GM18861 (cell line): ENCODE measurements around the gene GPS1.
"Not testable (repeated sequence)": the region's sequence is repeated elsewhere in the genome, so short reads cannot be mapped to it uniquely, and the experiment has no call there.

Experiments
- ATAC-seq: cut with Tn5 transposase; IDR thresholded peaks from one replicate; pipeline ENCODE4 v1.9.1; 2021; ENCODE audit not compliant: unreplicated experiment

The GPS1 gene

DNA sequence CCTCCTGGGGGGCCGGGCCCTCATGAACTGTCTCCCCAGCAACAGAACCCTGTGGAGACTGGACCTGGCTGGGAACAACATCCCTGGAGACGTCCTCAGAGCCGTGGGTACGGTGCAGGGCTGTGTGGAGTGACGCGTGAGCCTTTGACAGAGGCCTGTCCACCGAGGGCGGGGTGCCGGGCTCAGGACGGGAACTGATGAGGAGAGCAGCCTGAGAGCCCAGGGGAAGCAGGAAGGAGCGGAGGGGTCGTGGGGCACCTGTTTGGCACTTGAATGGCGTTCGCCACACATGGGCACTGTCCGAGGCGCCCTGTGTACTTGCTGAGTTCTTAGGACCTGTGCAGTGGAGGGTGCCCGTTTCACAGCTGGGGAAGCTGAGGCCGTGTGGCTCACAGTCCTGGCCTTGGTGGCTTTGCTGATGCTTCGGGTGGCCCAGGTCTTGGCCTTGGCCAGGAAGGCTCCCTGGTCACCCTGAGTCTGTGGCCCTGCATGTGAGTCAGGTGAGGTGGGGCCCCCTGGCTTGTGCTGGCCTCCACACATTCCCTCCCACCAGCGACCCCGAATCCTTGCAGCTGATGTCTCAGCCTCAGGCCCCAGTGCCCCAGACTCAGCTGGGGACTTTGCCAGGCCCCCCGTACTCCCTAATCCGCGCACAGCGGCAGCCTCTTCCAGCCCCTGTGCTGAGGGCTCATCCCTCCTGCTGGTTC lies 26.1 kb upstream of the GPS1 start:
- ATAC-seq: no peak

DNA sequence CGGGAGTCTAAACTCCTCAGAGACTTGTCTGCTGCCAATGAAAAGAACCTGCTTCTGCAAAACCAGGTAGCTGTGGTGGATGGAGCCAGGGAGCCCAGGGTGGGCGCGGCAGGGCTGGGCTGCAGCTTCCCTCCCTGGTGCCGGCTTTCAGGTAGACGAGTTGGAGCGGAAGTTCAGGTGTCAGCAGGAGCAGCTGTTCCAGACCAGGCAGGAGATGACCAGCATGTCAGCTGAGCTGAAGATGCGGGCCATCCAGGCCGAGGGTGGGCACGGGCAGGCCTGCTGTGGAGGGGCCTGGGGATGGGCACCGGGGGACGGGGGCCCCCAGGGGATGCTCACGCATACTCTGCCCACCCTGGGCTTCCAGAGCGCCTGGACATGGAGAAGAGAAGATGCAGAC lies 23.5 kb upstream of the GPS1 start:
- no peak for ATAC-seq

DNA sequence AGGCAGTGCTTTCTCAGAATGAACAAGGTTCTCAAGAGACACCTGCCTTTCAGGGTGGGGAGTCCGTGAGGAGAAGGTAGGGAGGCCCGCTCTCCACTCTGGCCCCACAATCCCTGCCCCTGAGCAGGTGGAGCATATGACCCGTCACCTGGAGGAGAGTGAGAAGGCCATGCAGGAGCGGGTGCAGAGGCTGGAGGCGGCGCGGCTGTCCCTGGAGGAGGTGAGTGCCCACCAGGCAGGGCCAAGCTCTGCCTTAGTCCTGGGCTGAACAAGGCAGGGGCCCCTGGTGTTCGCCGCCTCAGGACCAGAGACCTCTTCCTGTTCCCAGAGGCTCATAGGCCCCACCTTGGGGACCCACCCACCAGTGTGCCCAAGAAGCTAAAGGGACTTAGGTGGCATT lies 22.7 kb upstream of the GPS1 start:
- ATAC-seq: no peak

DNA sequence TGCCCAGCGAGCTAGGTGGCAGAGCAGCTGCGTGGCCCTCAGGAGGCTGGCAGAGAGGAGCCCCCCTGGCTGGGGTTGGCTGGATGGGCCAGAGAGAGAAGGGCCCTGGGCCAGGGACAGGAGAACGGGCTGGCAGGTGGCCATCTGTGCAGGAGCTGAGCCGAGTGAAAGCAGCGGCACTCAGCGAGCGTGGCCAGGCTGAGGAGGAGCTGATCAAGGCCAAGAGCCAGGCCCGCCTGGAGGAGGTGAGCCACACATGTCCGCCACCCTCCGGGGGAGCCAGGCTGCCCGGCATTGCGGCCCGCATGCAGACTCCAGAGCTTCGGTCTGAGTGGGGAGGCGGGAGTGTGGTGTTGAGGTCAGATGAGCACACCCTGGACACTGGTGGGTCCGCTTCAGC lies 22.3 kb upstream of the GPS1 start:
- no peak for ATAC-seq

DNA sequence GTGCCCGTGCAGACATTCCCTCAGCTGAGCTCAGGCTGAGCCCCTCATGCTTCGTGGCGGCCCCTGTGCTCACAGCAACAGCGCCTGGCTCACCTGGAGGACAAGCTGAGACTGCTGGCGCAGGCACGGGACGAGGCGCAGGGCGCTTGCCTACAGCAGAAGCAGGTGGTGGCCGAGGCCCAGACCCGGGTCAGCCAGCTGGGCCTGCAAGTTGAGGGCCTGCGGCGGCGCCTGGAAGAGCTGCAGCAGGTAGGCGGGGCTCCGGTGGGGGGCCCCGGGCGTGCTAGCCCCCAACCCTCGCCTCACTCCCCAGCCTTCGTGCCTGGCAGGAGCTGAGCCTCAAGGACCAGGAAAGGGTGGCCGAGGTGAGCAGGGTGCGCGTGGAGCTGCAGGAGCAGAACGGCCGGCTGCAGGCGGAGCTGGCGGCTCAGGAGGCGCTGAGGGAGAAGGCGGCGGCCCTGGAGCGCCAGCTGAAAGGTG lies 21.7 kb upstream of the GPS1 start:
- no peak for ATAC-seq

DNA sequence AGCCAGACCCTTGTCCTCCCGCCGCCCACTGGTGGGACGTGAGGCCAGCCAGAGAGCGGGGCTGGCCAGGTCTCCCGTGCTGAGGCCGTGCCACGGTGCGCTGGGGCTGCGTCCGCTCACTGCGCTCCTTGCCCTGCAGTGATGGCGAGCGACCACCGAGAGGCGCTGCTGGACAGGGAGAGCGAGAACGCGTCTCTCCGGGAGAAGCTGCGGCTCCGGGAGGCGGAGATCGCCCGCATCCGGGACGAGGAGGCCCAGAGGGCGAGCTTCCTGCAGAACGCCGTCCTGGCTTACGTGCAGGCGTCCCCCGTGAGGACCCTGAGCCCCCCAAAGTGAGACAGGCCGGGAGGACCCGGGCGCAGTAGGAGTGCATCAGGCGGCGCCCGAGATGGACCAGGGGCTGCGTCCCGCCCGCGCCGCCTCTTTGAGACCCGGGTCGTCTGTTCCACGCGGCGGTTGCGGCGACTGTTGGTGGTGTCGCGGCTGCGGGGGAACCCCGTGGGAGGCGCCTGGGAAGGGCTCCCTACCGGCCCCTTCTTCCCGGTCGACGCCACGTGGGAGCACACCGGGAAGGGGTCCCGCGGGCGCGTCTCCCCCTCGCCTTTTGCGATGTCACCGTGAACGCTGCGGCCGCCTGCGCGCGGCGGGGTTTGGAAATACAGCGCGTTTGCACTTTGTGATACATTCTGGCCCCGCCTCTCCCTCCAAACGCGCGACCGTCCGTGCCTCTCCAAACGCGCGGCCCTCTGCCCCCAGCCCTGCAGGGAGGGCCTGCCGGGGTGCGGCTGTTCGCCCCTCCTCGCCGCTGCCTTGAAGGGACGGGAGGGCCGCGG lies 21.0 kb upstream of the GPS1 start:
- ATAC-seq: peak; percentile 38

DNA sequence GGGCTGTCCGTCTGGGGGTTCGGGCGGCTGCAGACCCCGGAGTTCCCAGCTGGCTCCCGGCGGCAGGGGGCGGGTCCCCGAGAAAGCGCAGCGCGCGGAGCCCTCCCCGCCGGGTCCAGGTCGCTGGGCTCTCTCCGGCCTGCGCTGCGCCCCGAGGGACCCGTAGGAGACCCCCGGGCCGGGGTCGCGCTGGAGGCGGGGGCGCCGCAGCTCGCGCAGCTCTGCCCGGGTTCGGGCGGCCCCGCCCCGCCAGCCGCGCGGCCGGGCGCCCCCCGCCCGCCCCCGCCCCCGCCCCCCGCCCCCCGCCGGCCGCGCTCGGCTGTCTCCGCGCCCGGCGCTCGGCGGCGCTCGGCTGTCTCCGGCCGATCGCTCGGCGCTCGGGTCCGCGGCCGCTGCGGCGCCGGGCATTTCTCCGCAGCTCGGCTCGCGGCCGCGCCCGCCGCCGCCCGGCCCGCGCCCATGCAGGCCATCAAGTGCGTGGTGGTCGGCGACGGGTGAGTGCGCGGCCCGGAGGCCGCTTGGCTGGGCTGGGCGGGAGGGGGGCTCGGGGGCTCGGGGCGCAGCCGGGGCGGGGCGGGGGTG lies 20.3 kb upstream of the GPS1 start, which contains the start of gene RAC3:
Gene RAC3, plus strand, starts transcription at position 376 of the 582 bp plus-strand sequence. Its CDS starts 84 bp downstream, at position 460.
- no peak for ATAC-seq

DNA sequence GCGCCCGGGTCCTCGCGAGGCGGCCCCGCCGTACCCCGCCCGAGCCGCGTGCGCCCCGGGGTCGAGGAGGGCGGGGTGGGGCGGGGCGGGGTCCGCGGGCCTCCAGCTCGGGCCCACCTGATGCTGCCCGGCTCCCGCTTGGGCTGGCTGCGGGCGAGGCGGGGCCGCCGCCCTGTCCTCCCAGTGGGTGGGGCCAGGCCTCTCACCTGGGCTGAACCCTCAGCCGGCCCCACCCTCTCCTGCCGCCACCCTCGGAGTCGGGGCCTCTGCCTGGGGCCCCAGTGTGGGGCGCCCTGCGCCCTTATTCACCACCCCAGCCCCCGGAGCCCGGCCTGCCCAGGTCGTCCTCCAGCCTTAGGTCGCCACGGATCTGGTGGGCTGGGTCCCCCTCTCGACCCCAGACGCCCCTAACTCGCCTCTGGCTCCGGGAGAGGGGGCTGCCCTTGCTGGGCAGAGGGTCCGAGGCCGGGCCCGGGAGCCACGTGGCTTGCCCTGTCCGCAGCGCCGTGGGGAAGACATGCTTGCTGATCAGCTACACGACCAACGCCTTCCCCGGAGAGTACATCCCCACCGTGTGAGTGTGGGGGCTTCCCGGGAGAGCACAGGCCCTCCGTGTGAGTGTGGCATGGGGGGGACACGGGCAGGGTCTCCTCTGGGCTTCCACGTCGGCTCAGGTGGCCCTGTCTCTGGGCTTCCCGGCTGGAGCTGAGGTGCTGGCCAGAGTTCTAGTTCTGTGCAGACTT lies 19.6 kb upstream of the GPS1 start:
- ATAC-seq: no peak

DNA sequence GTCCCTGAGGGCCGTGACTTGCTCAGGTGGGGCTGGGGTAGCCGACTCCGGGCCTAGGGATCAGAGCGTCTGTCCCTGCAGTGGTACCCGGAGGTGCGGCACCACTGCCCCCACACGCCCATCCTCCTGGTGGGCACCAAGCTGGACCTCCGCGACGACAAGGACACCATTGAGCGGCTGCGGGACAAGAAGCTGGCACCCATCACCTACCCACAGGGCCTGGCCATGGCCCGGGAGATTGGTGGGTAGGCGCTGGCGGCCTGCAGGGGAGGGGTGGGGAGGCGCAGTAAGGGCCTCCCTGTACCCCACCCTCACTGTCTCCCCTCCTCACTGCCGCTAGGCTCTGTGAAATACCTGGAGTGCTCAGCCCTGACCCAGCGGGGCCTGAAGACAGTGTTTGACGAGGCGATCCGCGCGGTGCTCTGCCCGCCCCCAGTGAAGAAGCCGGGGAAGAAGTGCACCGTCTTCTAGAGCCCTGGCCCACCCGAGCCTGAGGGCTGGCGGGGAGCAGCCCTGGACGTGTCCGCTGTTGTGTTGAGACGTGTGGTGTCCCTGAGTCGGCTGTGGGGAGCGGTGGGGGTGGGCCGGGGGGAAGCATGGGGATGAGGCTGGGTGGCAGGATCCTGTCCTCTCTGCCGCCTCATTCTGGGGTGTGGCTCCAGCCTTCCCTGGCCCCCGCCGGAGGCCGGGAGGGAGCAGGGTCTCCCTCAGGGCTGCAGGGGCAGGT lies 18.2 kb upstream of the GPS1 start:
- ATAC-seq: no peak

DNA sequence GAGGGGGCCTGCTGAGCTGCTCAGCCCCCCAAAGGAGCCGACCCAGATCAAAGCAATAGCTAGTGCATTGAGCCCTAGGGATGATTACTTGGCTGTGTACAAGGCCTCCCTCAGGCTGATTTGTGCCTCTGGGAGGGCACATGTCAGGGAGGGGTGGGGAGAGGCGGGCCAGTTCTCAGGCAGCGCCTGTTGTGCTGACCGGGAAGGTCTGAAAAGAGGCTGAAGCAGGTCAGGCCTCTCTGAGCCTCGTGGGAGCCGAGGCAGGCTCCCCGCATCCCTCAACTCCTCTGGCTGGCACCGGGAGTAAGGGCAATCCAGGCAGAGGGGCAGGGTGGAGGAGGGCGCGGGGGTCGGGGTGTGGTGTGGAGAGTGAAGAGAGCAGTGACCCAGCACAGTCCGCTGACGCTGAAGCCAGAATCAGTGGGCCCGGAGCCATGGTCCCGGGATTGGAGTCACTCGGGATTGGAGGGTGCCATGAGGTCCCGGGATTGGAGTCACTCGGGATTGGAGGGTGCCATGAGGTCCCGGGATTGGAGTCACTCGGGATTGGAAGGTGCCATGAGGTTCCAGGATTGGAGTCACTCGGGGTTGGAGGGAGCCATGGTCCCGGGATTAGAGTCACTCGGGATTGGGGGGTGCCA lies 17.2 kb upstream of the GPS1 start:
- no peak for ATAC-seq

DNA sequence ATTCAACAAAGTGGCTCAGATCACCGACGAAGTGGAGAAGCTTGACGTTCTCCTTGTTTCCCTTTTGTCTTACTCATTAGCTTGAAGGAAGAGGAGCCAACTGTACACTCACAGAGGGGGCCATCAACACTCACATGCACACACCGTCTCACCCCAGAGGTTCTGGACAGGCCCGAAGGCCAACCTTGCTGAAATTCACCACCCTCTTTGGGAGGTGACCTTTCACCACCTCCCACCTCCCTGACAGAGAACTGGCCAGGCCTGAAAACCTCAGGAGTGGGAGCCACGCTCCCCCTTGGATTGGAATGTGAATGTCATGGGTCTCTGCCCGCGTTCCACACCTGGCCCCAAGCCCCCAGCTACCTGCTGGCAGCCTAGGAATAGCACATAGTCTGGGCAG lies 16.2 kb upstream of the GPS1 start:
- ATAC-seq: no peak

DNA sequence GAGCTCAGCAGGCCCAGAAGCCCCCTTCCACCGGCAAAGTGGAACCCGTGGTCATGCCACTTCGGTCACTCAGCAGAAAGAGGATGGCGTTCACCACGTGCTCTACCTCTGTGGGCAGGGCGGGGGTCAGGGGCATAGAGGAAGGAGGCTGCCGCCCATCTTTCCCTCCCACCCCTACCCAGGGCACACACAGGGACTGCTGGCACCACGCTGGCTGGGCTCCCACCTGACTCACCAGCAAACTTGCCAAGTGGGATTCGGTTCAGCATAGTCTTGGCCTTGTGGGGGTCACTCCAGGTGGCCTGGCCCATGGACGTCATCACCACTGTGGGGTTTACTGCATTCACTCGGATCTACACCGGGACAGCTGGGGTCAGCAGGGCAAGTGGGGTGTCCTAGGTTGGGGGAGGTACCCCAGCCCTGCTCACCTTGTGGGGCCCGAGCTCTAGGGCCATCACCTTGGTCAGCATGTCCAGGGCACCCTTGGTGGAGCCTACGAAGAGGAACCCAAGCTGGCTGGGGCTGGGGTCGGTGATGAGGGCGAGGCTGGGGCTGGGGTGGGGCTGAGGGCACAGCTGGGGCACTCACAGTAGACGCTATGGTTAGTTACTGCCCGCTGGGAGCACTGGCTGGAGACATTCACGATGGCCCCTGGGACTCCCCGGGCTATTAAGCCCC lies 15.6 kb upstream of the GPS1 start:
- no peak for ATAC-seq

DNA sequence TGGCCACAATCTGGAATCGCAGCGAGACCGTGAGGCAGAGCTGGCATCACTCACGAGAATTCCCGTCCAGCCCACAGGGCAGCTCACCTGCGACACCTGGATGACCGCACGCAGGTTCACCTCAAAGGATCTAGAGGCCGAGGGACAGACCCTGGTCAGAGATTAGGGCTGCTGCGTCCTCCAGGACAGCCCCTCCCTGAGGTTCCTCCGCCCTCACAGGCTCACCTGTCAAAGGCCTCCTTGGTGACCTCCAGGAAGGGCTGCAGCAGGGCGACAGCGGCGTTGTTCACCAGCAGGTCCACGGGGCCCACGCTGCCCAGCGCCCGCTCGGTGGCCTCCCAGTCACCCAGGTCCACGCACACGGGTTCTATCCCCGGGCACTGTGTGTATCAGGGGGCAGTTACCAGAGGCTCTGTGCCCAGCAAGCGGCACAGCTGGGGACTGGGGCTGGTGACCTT lies 15.0 kb upstream of the GPS1 start:
- no peak for ATAC-seq

DNA sequence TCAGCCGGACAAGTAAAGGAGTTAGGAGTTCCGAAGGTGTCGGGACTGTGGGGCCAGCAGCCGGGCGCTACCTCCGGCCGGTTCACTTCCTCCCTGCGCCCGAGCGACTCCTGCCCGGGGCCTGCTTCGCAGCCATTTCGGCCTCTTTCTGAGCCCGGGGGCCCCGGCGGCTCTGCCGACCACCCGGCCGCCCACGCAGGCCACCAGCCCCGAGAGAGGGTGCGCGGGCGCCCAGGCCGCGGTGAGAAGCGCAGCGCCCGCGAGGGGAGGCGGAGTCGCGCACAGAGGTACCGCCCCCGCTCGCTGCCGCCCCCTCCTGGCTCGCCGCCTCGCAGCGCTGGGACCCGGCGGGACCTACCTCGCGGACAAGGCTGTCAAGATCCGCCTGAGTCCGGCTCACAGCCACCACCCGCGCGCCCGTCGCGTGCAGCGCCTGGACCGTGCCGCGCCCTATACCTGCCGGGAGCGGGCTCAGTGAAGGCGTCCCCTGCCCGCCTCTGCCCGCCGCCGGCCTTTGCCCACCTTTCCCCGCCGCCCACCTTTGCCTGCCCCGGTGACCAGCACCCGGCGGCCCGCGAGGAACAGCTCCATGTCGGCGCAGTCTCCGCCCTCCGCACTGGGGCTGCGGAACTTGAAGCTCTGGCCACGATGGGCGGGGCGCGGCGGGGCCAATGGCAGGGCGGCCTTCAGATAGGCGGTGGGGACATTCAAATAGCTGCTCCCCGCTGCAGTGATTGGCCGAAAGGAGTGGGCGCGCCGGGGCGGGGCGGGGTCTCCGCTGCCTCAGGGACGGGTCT lies 14.4 kb upstream of the GPS1 start, which contains the start of gene DCXR:
Gene DCXR, minus strand, starts transcription at position 606 of the 797 bp plus-strand sequence. Its CDS starts 15 bp downstream, at position 591.
- ATAC-seq: peak; percentile 77

DNA sequence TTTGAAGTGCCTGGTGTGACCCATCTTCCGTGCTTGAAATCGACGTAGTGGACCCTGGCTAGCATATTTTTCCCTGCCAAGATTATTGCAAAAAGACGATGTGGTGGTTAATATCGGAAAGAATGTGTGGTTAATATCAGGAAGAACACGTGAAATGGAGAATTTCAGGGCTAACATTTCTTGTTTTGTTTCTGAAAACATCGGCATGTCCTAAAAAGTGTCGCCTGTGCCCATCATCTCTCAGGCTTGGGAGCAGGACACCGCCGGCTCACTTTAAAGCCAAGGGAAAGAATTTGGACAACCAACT lies 13.9 kb upstream of the GPS1 start:
- no peak for ATAC-seq

DNA sequence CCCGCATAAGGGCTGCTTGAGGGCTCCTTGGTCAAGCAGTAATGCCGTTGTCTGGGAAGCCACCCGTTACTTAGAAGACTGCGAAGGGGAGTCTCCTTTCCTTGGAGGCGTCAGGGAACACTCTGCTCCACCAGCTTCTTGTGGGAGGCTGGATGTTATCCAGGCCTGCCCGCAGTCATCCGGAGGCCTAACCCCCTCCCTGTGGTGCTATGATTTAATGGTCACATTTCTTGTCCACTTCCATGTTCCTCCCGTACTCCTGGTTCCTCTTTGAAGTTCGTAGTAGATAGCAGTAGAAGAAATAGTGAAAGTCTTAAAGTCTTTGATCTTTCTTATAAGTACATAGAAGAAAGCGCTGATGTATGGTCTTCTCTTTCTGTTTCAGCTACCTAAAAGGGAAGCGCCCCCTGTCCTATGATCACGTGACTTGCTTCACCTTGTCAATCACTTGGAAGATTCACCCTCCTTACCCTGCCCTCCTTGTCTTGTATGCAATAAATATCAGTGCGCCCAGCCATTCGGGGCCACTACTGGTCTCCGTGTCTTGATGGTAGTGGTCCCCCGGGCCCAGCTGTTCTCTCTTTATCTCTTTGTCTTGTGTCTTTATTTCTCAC lies 12.8 kb upstream of the GPS1 start:
- ATAC-seq: not testable (repeated sequence)

DNA sequence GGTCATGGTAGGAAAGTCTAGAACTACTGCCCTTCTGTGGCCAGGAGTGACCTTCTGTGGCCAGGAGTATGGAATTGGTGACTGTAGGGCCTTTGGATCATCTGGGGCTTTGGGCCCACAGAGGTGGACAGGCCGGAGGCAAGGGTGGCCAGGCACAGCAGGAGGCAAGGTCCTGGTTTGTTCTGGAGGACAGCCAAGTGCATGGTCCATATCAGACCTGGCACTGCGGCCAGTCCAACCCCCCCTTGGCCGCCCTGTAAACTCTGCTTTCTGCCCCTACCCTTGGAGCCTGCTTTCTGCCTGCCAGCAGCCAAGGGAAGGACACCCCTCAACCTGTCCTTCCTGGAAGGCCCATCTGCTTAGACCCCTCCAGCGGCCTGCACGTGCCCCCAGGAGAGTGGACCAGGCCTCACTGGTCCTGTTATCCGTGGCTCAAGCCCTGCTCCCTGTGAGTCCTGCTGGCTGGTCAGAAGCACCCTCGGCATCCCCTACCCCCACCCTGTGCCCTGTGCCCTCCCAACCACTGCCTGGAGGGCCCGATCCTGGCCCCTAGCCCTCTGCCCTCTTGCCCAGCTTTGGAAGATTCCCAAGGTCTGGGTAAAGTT lies 11.9 kb upstream of the GPS1 start:
- no peak for ATAC-seq
